NCI-H1930 (cell line): ENCODE data around the gene ATP10D.
"Not testable (repeated sequence)": the region's sequence is repeated elsewhere in the genome, so short reads cannot be mapped to it uniquely, and the experiment has no call there.

Source experiments
- DNase-seq, 2 experiments: peaks; one replicate each; lab custom pipeline; 2025; lab: John Stamatoyannopoulos, UW

The ATP10D gene

GRCh38 chr4:47535567-47536147 lies 50.6 kb downstream of the ATP10D start:
- DNase-seq, result no peak

DNA sequence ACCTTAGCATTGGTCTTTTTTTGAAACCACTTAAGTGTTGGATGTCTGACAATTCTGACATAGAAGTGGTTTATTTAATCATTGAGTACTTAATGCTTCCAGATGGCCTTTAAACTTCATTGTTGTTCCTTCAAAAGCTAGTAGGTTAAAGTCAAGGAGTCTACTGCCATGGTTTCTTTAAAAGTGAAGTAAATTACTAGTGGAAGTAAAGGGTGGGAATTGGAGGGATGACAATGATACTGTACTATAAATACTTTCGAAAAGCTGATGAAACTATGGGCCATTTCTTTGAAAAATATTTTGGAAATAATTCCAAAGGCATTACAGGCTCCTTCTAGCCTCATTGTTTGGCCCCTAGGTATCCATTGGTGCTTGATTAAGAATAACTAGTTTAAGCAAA lies 51.9 kb downstream of the ATP10D start:
- DNase-seq, result no peak

GRCh38 chr4:47538111-47538824 lies 53.2 kb downstream of the ATP10D start:
- no peak for DNase-seq

GRCh38 chr4:47538825-47539154 lies 53.7 kb downstream of the ATP10D start:
- no peak for DNase-seq

GRCh38 chr4:47542640-47543039 lies 57.6 kb downstream of the ATP10D start:
- not testable (repeated sequence) for DNase-seq

DNA sequence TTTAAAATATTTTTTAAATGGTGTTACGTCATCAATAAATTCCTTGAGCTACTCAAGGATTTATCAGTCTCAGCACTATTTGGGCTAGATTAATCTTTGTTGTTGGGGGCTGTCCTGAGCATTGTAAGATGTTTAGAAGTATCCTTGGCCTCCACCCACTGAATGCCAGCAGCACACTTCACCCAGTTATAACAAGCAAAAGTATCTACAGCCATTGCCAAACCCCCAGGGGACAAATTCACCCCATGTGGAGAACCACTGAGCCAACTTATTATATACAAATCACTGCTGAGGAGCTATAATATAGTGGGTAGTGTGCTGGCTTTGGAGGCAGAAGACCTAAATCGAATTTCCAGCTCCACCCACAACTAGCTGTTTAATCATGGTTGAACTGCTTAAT lies 58.3 kb downstream of the ATP10D start:
- no peak for DNase-seq

DNA sequence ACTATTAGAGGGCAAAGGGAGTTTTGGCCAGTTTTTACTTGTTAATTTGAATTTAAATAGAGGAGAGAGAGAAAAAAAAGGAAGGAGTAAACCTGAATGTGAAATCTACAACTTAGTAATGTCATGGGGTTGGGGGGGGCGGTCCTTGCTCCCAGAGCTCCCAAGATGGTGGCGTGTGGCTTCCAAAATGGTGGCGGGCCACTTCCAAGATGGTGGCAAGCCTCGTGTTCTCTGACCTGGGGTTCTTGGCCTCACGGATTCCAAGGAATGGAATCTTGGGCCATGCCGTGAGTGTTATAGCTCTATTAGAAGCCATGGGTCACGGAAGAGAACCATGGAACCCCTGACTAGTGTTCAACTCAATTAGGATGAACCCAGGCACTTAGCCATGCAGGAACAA lies 65.3 kb downstream of the ATP10D start:
- not testable (repeated sequence) for DNase-seq

- DNase-seq, result no peak
Observed at GRCh38 chr4:47550899-47551548, 65.9 kb downstream of the ATP10D start.

DNA sequence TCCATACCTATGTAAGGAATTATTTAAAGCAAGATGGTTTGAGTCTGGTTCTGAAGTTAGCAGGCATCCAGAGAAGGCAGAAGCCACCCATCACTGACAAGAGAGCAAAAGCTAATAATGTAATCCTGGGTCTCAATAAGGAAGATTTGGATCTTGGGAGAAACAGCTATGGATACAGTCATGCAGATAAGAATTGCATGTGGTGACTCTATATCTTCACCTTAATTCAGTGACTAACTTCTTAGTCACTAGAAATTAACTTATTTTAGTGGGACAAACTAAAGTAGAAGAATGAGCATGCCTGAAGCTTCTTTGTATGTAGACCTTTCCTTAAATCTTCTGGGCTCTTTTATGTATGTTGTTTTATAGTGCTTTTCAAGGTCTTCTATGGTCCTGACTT lies 66.6 kb downstream of the ATP10D start:
- no peak for DNase-seq

DNA sequence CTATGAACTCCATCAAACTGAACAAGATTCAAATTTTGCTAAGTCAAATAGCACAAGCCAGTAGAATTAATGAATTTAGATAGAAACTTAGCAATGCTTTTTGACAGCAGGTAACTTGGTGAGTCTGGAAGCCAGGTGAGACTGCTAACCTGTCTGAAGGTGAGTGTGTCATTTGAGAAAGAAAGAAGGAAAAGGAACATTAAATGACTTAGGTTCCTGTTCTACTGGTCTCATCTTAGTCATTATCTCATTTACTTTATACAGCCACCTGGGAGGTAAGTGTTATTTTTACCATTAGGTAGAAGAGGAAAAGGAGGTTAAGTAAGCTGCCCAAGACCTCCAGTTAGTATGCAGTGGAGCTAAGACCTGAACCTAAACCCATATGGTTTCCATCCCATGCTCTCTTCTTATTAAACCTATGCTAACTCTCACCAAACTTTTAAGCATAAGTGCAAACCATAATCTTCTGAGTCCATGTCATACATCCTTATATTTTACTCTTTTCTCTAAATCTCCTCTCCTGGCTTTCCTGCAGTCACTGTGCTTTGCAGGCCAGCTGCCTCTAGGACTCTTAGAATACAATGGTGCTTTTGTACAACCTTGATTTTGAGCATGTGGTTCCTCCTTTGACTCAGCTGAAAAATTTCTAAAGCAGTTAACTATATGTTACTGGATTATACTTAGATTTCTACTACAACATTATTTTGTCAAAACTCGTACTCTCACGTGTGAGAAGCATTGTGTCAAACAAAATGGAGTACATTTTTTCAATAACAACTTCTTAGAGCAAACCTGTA lies 68.5 kb downstream of the ATP10D start:
- no peak for DNase-seq

DNA sequence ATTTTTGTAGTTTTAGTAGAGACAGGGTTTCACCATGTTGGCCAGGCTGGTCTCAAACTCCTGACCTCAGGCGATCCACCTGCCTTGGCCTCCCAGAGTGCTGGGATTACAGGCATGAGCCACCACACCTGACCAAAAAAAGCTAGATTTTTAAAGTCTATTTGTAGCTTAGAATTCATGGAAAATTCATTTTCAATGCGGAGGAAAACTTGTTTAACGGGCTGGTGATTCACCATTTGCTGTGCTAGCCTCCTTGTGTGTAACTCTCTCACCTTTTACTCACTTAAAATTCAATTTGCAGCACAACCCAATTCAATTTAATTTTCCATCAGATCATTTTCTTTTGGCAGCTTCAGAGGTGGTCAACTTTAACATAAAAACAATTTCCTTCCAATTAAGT lies 70.8 kb downstream of the ATP10D start:
- not testable (repeated sequence) for DNase-seq

DNA sequence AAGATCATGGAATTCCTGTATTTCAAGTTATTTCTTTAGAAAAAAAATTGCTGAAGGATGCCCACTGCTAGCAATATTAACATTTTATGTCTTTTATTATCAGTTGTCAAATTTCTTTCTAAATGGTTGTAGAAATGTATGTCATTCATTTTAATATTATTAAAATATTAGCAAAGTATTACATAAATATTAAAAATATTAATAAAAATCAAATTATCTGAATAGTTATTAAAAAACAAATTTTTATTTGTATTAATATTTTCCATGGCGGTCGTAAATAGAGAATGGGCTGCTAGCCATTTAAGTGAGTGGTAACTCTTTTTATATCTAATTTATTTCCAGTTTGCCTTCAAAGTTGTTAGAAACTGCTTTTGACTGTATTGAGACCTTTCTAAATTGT lies 72.2 kb downstream of the ATP10D start:
- DNase-seq, result no peak

DNA sequence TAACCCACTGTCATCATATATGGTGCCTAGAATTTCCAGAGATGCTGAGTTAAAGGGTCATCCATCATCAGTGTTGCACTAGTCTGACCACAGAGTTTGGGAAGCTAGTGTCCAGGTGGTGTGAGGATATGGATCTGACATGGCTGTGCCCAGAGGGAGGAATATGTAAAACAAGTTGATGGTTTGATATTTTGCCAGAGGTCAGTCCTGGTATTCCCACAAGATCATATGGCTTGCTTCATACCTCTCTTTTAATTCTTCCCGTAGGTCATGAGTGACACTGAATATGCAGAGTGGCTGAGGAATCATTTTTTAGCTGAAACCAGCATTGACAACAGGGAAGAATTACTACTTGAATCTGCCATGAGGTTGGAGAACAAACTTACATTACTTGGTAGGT lies 75.6 kb downstream of the ATP10D start:
- no peak for DNase-seq

- DNase-seq, result no peak
Observed at GRCh38 chr4:47561331-47561730, 76.3 kb downstream of the ATP10D start.

DNA sequence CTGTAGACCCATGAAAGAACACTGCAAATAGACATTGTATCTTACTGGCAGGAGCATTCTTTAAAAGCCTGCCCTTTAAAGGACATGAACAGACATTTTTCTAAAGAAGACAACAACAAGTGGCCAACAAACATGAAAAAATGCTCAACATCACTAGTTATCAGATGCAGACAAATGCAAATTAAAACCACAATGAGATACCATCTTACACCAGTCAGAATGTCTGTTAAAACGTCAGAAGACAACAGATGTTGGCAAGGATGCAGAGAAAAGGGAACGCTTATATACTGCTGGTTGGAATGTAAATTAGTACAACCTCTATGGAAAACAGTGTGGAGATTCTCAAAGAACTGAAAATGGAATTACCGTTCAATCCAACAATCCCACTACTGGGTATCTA lies 77.2 kb downstream of the ATP10D start:
- DNase-seq, result no peak

DNA sequence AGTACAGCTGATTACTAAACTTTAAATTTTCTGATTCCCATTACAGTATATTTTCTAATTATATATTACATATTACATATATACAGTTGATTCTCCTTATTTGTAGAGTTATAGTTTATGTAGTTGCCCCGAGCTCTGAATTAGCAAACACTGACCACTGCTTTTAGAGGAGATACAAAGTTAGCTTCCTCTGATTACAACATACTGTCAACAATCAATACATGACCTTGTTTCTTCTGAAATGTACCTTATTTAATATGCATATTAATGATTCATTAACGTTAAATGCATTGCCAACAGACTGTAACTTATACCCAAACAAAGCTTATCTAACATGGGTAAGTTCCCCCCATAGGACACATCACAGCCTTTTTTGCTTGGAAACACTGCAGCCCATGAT lies 81.5 kb downstream of the ATP10D start:
- no peak for DNase-seq

DNA sequence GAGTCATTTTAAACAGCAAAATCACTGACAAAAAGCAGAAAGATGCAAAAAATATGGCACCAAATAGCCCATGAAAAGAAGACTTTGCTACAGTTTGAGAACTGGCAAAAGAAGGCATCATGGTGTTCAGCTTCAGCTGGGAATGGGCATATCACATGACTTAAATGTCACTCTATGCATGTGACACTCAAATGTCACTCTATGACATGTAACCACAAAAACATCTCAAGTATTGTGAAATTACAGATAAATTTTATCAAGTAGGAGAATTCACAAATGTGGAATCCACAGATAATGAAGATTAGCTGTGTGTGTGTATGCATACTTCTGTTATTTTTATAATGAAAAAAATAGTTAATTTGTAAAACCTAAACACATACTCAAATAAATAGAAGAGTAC lies 81.9 kb downstream of the ATP10D start:
- no peak for DNase-seq

- DNase-seq, result no peak
Observed at GRCh38 chr4:47567511-47567910, 82.4 kb downstream of the ATP10D start.

- no peak for DNase-seq
Observed at GRCh38 chr4:47570816-47571215, 85.7 kb downstream of the ATP10D start.

DNA sequence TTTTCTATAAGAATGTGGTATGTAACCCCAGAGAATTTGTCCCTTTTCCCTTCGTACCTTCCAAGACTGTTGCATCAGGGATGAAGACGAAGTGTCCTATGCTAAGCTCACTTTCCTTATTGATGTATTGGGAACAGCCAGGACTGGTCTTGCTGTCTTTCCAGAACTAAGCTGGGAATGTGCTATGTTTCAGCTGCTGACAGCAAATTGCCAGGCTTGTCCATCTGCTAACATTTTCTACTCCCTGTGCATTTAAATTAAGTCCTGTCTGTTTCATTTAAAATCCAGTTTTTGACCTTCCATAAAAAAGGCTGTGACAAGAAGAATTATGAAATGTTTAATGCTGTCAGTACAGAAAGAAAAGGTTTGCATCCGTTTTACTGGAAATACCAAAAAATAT lies 87.9 kb downstream of the ATP10D start:
- no peak for DNase-seq

- no peak for DNase-seq
Observed at GRCh38 chr4:47577779-47578553, 92.9 kb downstream of the ATP10D start.

DNA sequence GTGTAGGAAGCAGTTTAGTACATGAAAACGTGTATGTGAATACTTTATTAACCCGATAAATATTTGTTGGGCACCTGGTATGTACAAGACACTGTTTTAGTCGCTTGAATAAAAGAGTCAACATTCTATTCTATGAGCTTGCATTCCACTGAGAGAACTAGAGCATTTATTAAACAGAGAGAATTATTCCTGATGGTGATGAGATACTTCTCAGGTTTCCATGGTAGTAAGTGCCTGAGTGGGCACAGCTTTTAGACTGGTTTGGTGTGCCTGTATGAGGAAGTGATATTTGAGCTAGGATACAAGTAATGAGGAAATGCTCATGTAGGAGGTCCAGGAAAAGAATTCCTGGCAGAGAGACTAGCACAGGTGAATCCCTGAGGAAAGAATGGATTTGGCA lies 94.2 kb downstream of the ATP10D start:
- no peak for DNase-seq
